A549 (cell line): ENCODE data around the gene USF1. TPM values are rescaled to one million over a fixed set of nuclear protein-coding genes. Genes with fewer than 3 reads are reported as not detected.

ENCODE experiments used
- ATAC-seq, 2 experiments: fragments of 200-7000 bp in 1 of 2; fragments of >200 bp in 1 of 2; cut with Nextera tagmentation in 1 of 2; cut with Tn5 transposase in 1 of 2; 3 replicates each; pipeline versions ENCODE4 v1.8.0 to v1.9.1; 2018 to 2020; ENCODE audit warnings: mild to moderate bottlenecking in 1 of 2, moderate library complexity in 1 of 2
- CTCF ChIA-PET: fragments of 300-600 bp; sonication (Branson Sonifier 250); formaldehyde crosslinking; extraction: SDS; loops from one replicate; lab custom pipeline; 2021; ENCODE audit warnings: antibody characterized with exemption, inconsistent platforms; lab: Yijun Ruan, JAX
- POLR2A ChIA-PET: fragments of 350-600 bp; formaldehyde crosslinking; extraction: SDS; loops from one replicate; lab custom pipeline; 2021; ENCODE audit warnings: antibody characterized with exemption, inconsistent platforms; lab: Yijun Ruan, JAX
- DNase-seq, 2 experiments: peaks; one replicate each; pipeline versions ENCODE4 v3.0.0 to v3.0.0-alpha.2; 2011 to 2016; ENCODE audit warnings: low read depth in 1 of 2, low spot score in 1 of 2
- FAIRE-seq: peaks from 2 replicates; lab custom pipeline; 2011; peaks lifted over from hg19 to GRCh38; lab: Jason Lieb, UNC
- H3K27ac ChIP-seq, 2 experiments: fragments of >200 bp; sonication (Bioruptor Twin); formaldehyde crosslinking; 3 replicates each; pipeline ENCODE4 v1.5.1; 2016 to 2017
- H3K4me1 ChIP-seq: fragments of >200 bp; sonication (Bioruptor Twin); formaldehyde crosslinking; 3 replicates; pipeline ENCODE4 v1.6.1; 2016
- H3K4me2 ChIP-seq: fragments of >200 bp; sonication (Bioruptor Twin); formaldehyde crosslinking; 3 replicates; pipeline ENCODE4 v1.6.1; 2016
- H3K4me3 ChIP-seq: fragments of >200 bp; sonication (Bioruptor Twin); formaldehyde crosslinking; 3 replicates; pipeline ENCODE4 v1.5.1; 2016
- H3K9me3 ChIP-seq: fragments of >200 bp; sonication (Bioruptor Twin); formaldehyde crosslinking; 3 replicates; pipeline ENCODE4 v1.6.1; 2016
- BHLHE40 ChIP-seq: IDR thresholded peaks from 2 replicates; pipeline ENCODE4 v1.6.1; 2012; ENCODE audit warnings: low read depth, low read length, inconsistent platforms
- CBX2 ChIP-seq: fragments of 200-600 bp; sonication (generic); IDR thresholded peaks from 2 replicates; pipeline ENCODE4 v1.6.1; 2016; ENCODE audit warnings: low read depth, mild to moderate bottlenecking, borderline replicate concordance
- CBX8 ChIP-seq: fragments of 200-600 bp; sonication (generic); IDR thresholded peaks from 2 replicates; pipeline ENCODE4 v1.6.1; 2016
- EHF ChIP-seq: fragments of 250-450 bp; sonication (Bioruptor Pico); IDR thresholded peaks from 2 replicates; pipeline ENCODE4 v1.5.0; 2020; ENCODE audit warnings: mild to moderate bottlenecking
- EP300 ChIP-seq, 2 experiments: fragments of >200 bp; sonication (Bioruptor Twin); formaldehyde crosslinking; IDR thresholded peaks; 2 replicates in 1 of 2; 3 replicates in 1 of 2; pipeline ENCODE4 v1.6.1; 2016 to 2017
- ESRRA ChIP-seq: fragments of 150-350 bp; IDR thresholded peaks from 2 replicates; pipeline ENCODE4 v1.6.1; 2014; ENCODE audit warnings: mild to moderate bottlenecking, low read length, borderline replicate concordance
- FOSL2 ChIP-seq, 2 experiments: fragments of 450-650 bp in 1 of 2; fragments of >200 bp in 1 of 2; sonication (Bioruptor Twin) in 1 of 2; formaldehyde crosslinking; IDR thresholded peaks; 2 replicates each; pipeline versions ENCODE4 v1.5.0 to v1.6.1; 2016 to 2020; ENCODE audit warnings: mild to moderate bottlenecking in 1 of 2, moderate library complexity in 1 of 2
- FOXS1 ChIP-seq: fragments of 250-450 bp; sonication (Bioruptor Pico); IDR thresholded peaks from 2 replicates; pipeline ENCODE4 v1.5.0; 2020; ENCODE audit warnings: mild to moderate bottlenecking, moderate library complexity
- HDAC2 ChIP-seq: fragments of 200-600 bp; sonication (generic); IDR thresholded peaks from 2 replicates; pipeline ENCODE4 v1.6.1; 2016
- HOXA7 ChIP-seq: fragments of 250-450 bp; sonication (Bioruptor Pico); IDR thresholded peaks from 2 replicates; pipeline ENCODE4 v1.5.0; 2020; ENCODE audit warnings: mild to moderate bottlenecking, moderate library complexity
- JUN ChIP-seq, 2 experiments: fragments of >200 bp; sonication (Bioruptor Twin); formaldehyde crosslinking; IDR thresholded peaks; 2 replicates in 1 of 2; 3 replicates in 1 of 2; pipeline ENCODE4 v1.6.1; 2016 to 2017
- NFE2L2 ChIP-seq: fragments of 150-350 bp; conservative IDR thresholded peaks from 2 replicates; pipeline ENCODE4 v1.6.1; 2014; ENCODE audit warnings: low read length
- NPAS2 ChIP-seq: fragments of 250-450 bp; sonication (Bioruptor Pico); IDR thresholded peaks from 2 replicates; pipeline ENCODE4 v1.8.0; 2022; ENCODE audit warnings: mild to moderate bottlenecking, moderate library complexity, borderline replicate concordance
- NR3C1 ChIP-seq: fragments of >200 bp; sonication (Bioruptor Twin); formaldehyde crosslinking; IDR thresholded peaks from 3 replicates; pipeline ENCODE4 v1.6.1; 2017
- PHF8 ChIP-seq: fragments of 200-600 bp; sonication (generic); IDR thresholded peaks from 2 replicates; pipeline ENCODE4 v1.6.1; 2016; ENCODE audit warnings: low read depth, mild to moderate bottlenecking, antibody characterized with exemption, moderate library complexity, borderline replicate concordance
- RAD21 ChIP-seq, 2 experiments: fragments of >200 bp in 1 of 2; sonication (Bioruptor Twin) in 1 of 2; formaldehyde crosslinking in 1 of 2; IDR thresholded peaks in 1 of 2; conservative IDR thresholded peaks in 1 of 2; 2 replicates in 1 of 2; 3 replicates in 1 of 2; pipeline ENCODE4 v1.6.1; 2012 to 2018; ENCODE audit warnings: inconsistent platforms in 1 of 2
- RARB ChIP-seq: fragments of 250-450 bp; sonication (Bioruptor Pico); IDR thresholded peaks from 2 replicates; pipeline ENCODE4 v1.8.0; 2021; ENCODE audit warnings: mild to moderate bottlenecking, moderate library complexity
- RCOR1 ChIP-seq: fragments of 150-350 bp; IDR thresholded peaks from 2 replicates; pipeline ENCODE4 v1.6.1; 2014; ENCODE audit warnings: antibody characterized with exemption, low read length, low read depth
- RNF2 ChIP-seq: fragments of 200-600 bp; sonication (generic); IDR thresholded peaks from 2 replicates; pipeline ENCODE4 v1.6.1; 2016; ENCODE audit warnings: low read depth, mild to moderate bottlenecking, antibody characterized with exemption, moderate library complexity, borderline replicate concordance
- SREBF2 ChIP-seq: fragments of 450-650 bp; IDR thresholded peaks from 2 replicates; pipeline ENCODE4 v1.6.1; 2014; ENCODE audit warnings: mild to moderate bottlenecking, moderate library complexity
- TP53 ChIP-seq: fragments of 250-450 bp; sonication (Bioruptor Pico); IDR thresholded peaks from 2 replicates; pipeline ENCODE4 v1.5.0; 2021; ENCODE audit warnings: mild to moderate bottlenecking, moderate library complexity
- ZC3H11A ChIP-seq: fragments of 450-650 bp; IDR thresholded peaks from 2 replicates; pipeline ENCODE4 v1.6.1; 2014; ENCODE audit warnings: antibody characterized with exemption, mild to moderate bottlenecking
- ZFP36 ChIP-seq: fragments of 450-650 bp; IDR thresholded peaks from 2 replicates; pipeline ENCODE4 v1.6.1; 2014; ENCODE audit warnings: borderline replicate concordance; ENCODE audit not compliant: partially characterized antibody
- ZNF302 ChIP-seq: fragments of 250-450 bp; sonication (Bioruptor Pico); IDR thresholded peaks from 2 replicates; pipeline ENCODE4 v1.9.0; 2021; ENCODE audit warnings: inconsistent platforms, mild to moderate bottlenecking, moderate library complexity
- WGBS: methylation state at CpG from one replicate; pipeline ENCODE4 v1.1.6; 2017; ENCODE audit errors: missing lambda C conversion rate; 5-methylcytosine and 5-hydroxymethylcytosine counted together
- polyA plus RNA-seq, 4 experiments: library from polyadenylated mRNA; depleted of rRNA in 3 of 4; stranded (reverse); fragments of >200 nt; fragmentation: RNase III in 1 of 4; extraction: RNeasy Plus Mini Kit Qiagen cat#74134 plus additional on column Dnase treatment in 1 of 4; gene quantifications; 2 replicates in 3 of 4; 3 replicates in 1 of 4; pipeline ENCODE4 v1.2.3, GENCODE V29; 2011 to 2017
- TF ChIP-seq, protein P1 (sequence below): IDR thresholded peaks from 2 replicates; pipeline ENCODE4 v1.6.1; 2012
- TF ChIP-seq, protein P2 (sequence below): fragments of >200 bp; sonication (Bioruptor Twin); formaldehyde crosslinking; IDR thresholded peaks from 2 replicates; pipeline ENCODE4 v1.6.1; 2016
- TF ChIP-seq, protein P3 (sequence below): fragments of >200 bp; sonication (Bioruptor Twin); formaldehyde crosslinking; IDR thresholded peaks from 3 replicates; pipeline ENCODE4 v1.6.1; 2016
- TF ChIP-seq, protein P4 (sequence below): fragments of >200 bp; sonication (Bioruptor Twin); formaldehyde crosslinking; IDR thresholded peaks from 3 replicates; pipeline ENCODE4 v1.5.1; 2016

Gene USF1
- polyA plus RNA-seq, 2 of the 4 experiments (the other 2 are of a cell fraction), result 35.5 to 60.5 TPM

DNA sequence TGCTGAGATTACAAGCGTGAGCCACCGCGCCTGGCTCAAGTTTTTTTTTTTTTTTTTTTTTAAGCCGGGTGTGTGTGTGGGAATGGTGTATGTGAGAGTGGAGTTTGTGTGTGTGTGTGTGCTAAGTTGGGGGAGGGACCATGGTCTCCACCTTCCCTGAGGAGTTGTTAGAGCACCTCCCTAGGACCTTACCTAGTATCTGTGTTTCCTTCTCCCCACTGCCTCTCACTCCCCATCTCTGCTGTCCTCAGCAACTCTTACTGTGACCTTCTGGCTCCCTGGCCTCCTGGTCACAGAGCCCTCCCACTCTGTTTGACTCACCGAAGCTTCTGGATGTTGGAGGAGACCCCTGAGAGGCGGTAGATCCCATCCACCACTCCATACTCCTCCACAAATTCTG is 13.5 kb upstream of the USF1 start:
- H3K9me3 ChIP-seq, result no peaks in the 10 kb centered on the region
- DNase-seq, result no peak
- H3K27ac ChIP-seq, result no peak overlapping the region
- H3K4me3 ChIP-seq, result no peak overlapping the region
- 79% methylated on average over 6 of the region's 6 CpGs for WGBS
- ATAC-seq, result peak in 1 of 2 experiments; percentile 28; a peak in 1 of 6 replicates
- ChIA-PET CTCF (interaction anchor here (0.6 to 4.8 kb wide), 8 partner anchors 11 to 241 kb away, joined by 3 to 35 read pairs (median 3); partner anchors contain the start of genes KLHDC9 and USF1), POLR2A (interaction anchor here (1.1 kb wide), 1 partner anchor 14 kb away, joined by 5 read pairs; the partner anchor contains the start of gene USF1)
- TF ChIP-seq ZFP36 (no peak), RNF2 (no peak), FOSL2 (IDR thresholded peaks at IDR 0.05) (no peak), FOSL2 (CRISPR knock-in tag; IDR thresholded peaks at IDR 0.05) (no peak), CBX2 (no peak), FOXS1 (CRISPR knock-in tag) (no peak), ZC3H11A (no peak), RARB (CRISPR knock-in tag) (no peak), HOXA7 (CRISPR knock-in tag) (no peak), TP53 (CRISPR knock-in tag) (no peak), PHF8 (no peak), EP300 (IDR thresholded peaks at IDR 0.05) (no peak), JUN (IDR thresholded peaks at IDR 0.05) (no peak)
- TF ChIP-seq, protein P1, sequence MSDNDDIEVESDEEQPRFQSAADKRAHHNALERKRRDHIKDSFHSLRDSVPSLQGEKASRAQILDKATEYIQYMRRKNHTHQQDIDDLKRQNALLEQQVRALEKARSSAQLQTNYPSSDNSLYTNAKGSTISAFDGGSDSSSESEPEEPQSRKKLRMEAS, result no peak
- TF ChIP-seq, protein P2, sequence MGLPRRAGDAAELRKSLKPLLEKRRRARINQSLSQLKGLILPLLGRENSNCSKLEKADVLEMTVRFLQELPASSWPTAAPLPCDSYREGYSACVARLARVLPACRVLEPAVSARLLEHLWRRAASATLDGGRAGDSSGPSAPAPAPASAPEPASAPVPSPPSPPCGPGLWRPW, result no peak
- TF ChIP-seq, protein P3, sequence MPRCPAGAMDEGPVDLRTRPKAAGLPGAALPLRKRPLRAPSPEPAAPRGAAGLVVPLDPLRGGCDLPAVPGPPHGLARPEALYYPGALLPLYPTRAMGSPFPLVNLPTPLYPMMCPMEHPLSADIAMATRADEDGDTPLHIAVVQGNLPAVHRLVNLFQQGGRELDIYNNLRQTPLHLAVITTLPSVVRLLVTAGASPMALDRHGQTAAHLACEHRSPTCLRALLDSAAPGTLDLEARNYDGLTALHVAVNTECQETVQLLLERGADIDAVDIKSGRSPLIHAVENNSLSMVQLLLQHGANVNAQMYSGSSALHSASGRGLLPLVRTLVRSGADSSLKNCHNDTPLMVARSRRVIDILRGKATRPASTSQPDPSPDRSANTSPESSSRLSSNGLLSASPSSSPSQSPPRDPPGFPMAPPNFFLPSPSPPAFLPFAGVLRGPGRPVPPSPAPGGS, result no peak
- H3K4me2 ChIP-seq, result no peak overlapping the region
- no peak for FAIRE-seq
- H3K4me1 ChIP-seq, result no peaks in the 10 kb centered on the region

DNA sequence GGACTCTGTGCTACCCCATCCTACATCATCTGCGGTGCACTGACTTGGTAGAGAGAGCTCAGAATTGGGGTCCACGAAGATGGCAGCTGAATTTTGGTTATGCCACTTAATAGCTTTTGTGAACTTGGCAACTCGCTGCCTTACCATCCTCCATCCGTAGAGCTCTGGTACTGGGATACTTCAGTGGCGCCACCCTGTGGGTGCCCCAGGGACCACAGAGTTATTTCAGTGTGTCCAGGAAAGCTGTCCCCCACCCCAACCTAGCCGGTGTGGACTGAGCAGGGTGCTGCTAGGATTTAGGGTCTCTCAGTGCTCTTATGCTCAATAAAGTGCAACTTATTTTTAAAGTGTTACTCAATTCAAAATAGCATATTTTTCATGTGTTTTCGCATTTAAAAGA is 9.0 kb upstream of the USF1 start:
- Histone ChIP-seq H3K9me3 (peaks cover 5% of the 10 kb centered on the region; the same call in 2 of the 3 replicates), H3K4me1 (no peaks in the 10 kb centered on the region), H3K27ac (no peak overlapping the region), H3K4me3 (no peak overlapping the region), H3K4me2 (no peak overlapping the region)
- FAIRE-seq (no peak), ATAC-seq (no peak), DNase-seq (no peak)
- TF ChIP-seq FOXS1 (CRISPR knock-in tag) (no peak), EHF (no peak), SREBF2 (no peak), NR3C1 (no peak), RCOR1 (no peak), FOSL2 (IDR thresholded peaks at IDR 0.05) (no peak), FOSL2 (CRISPR knock-in tag; IDR thresholded peaks at IDR 0.05) (no peak), NFE2L2 (no peak), NPAS2 (CRISPR knock-in tag) (no peak), ZC3H11A (no peak), CBX8 (no peak), ZNF302 (CRISPR knock-in tag) (no peak), ESRRA (no peak), RAD21 (conservative IDR thresholded peaks at IDR 0.05 in 1 of 2, IDR thresholded peaks at IDR 0.05 in 1 of 2) (no peak), RARB (CRISPR knock-in tag) (no peak), HDAC2 (no peak), BHLHE40 (no peak)
- TF ChIP-seq, protein P4, sequence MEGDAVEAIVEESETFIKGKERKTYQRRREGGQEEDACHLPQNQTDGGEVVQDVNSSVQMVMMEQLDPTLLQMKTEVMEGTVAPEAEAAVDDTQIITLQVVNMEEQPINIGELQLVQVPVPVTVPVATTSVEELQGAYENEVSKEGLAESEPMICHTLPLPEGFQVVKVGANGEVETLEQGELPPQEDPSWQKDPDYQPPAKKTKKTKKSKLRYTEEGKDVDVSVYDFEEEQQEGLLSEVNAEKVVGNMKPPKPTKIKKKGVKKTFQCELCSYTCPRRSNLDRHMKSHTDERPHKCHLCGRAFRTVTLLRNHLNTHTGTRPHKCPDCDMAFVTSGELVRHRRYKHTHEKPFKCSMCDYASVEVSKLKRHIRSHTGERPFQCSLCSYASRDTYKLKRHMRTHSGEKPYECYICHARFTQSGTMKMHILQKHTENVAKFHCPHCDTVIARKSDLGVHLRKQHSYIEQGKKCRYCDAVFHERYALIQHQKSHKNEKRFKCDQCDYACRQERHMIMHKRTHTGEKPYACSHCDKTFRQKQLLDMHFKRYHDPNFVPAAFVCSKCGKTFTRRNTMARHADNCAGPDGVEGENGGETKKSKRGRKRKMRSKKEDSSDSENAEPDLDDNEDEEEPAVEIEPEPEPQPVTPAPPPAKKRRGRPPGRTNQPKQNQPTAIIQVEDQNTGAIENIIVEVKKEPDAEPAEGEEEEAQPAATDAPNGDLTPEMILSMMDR, result no peak
- POLR2A ChIA-PET, result no interaction called here
- 52% methylated on average over 7 of the region's 7 CpGs for WGBS
- CTCF ChIA-PET, result interaction anchor here (0.9 to 1.7 kb wide), 6 partner anchors 10 to 67 kb away, joined by 3 to 8 read pairs (median 4); partner anchors contain the start of gene KLHDC9
